Posterior vena cava (tissue), 2 donors: ENCODE data around the gene UBFD1. TPM values are rescaled to one million over a fixed set of nuclear protein-coding genes. Genes with fewer than 3 reads are reported as not detected.
A peak's percentile ranks its signal among the peaks of the same experiment; 100 is the strongest.
"Not testable (repeated sequence)": the region's sequence is repeated elsewhere in the genome, so short reads cannot be mapped to it uniquely, and the experiment has no call there.

Experiments
- DNase-seq: peaks from one replicate; pipeline ENCODE4 v3.0.0-alpha.2; 2020; ENCODE audit warnings: low spot score
- intact Hi-C, 2 donors: fragments of 100-400 bp; cut with DNase I; formaldehyde crosslinking; loops; one replicate each; pipeline versions ENCODE4 v1.14.1 to v1.14.2; 2022 to 2023
- total RNA-seq, 2 donors: library from RNA; stranded (reverse); fragmentation: NEBNext Ultra II Directional; extraction: Animal tissue kit (Norgen Biotek cat#: 25700); gene quantifications; one replicate each; pipeline ENCODE4 v1.2.1, GENCODE V29; 2021
- donor health status: DM: yes; HTN: yes; CAD: no.
- donor health status: DM: yes; HTN: yes; CAD: no.

UBFD1 gene
- total RNA-seq, 2 donors from 2014 or later = 37.3 to 37.4 TPM

DNA sequence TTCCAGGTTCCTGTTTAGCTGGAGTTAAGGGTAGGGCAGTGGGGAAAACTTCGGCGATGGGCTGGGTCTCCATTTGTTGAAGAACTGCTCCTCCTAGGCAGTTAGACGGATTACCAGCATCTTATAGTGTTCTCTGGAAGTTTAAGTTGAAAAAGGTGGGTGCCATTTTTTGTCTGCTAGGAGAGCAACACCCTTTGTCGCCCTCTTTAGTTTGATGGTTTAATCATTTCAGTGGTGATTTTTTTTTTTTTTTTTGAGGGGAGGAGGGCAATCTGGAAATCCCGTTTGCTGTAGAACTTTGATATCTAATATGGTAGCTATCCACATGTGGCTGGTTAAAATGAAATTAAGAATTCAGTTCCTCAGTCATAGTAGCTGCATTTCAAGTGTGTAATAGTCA, 4.1 kb downstream of the UBFD1 start:
- intact Hi-C loops = no loop called here
- DNase-seq = no peak

DNA sequence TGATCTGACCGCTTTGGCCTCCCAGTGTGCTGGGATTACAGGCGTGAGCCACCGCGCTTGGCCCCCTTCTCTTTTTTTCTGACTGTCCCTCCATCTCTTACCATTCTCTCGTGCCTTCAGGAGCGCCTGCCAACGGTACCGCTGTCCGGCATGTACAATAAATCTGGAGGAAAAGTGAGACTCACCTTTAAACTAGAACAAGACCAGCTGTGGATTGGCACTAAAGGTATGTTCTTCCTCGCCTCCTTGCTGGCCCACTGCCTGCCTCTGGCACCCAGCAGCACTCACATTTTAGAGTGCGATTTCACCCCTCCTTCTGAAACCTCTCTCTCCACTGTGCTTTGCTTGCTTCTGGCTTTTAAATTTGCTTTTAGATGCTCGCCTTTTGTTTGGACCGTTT, 5.0 kb downstream of the UBFD1 start:
- intact Hi-C loops = no loop called here
- DNase-seq = no peak

DNA sequence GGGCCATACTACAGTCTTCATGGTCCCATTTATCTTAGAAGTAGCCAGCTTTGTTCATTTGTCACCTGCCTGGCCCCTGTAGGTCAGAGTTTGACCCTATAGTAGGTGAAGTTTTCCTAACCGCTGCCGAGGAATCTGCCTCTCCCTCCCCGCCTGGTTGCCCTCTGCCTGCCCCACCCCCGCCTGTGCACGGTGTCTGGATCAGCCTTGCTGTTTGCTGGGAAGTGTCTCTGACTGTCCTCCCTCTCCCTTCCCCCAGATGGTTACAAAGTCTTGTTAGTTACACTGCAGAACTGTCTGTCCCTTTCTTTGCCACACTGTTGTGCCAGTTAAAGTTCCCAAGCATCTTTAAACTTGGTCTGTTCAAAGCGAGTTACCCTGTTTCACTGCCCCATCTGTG, 5.7 kb downstream of the UBFD1 start:
- DNase-seq = no peak
- intact Hi-C loops = no loop called here

DNA sequence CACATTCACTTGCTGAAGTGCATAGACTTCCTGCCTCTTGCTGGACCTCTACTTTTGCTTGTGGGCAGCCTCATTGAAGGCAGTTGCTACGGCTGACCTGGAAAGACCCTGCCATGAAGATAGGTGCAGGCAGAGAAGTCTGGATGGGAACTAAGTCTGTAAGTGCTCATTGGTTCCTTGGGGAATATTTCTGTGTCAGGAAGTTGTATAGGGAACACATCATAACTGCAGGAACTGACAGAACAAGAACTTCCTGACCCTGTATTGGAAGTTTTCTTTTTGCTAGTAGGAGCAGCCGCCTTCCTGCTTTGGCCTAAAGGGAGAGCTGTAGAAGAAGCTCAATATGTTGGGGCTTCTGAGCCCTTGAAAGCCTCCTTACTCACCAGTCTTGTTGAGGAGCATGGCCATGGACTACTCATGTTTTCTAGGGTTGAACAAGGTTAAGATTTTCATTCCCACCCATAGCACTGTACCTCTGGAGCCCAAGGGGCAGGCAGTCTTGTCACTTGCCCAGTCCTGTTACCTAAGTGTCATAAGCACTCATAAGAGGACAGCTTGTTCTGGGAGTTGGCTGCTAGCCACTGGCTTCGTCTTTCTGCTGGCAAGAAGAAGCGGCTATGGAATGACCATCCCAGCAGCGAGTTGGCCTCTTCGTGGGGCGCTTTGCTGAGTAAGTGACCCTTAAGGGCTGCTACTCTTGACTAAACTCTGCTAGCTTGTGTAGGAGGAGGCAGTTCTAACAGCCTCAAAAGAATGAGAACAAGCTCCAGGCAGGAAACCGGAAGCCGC, 7.2 kb downstream of the UBFD1 start:
- peak; percentile 84 for DNase-seq
- intact Hi-C loops = no loop called here

DNA sequence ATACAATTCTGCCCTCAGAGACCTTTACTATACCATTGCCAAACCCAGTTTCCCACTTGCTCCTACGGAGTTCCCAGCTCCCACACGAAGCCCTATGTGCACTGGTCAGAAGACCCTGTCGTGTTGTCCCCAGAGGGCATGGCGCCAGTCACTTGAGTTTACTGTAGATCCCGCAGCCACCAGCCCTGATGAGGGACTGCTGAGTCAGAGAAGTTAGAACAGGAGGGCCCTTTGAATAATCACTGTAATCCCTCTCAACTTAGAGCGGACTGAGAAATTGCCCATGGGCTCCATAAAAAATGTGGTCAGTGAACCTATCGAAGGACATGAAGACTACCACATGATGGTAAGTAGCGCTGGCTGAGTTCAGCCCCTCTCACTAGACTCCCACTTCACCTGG, 9.2 kb downstream of the UBFD1 start:
- intact Hi-C loops = no loop called here
- DNase-seq = no peak

DNA sequence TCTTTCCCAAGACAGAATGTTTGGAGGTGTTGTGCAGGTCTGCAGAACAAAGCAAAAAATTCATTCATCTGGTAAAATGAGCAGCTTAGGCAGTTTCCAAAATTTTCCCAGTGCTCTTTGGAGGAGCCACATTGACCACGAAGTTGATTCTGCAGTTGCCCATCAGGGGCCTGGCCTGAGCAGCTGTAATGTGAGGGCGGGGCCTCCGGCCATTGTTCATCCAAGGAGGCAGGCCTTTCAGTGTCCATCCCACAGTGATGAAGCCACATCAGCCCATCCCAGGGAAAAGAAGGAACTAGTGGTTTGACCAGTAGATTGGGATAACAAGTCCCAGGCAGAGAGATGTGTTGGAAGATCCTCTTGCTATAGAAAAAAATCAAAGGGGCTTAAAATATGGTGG, 10.1 kb downstream of the UBFD1 start:
- DNase-seq = no peak
- intact Hi-C loops = no loop called here

DNA sequence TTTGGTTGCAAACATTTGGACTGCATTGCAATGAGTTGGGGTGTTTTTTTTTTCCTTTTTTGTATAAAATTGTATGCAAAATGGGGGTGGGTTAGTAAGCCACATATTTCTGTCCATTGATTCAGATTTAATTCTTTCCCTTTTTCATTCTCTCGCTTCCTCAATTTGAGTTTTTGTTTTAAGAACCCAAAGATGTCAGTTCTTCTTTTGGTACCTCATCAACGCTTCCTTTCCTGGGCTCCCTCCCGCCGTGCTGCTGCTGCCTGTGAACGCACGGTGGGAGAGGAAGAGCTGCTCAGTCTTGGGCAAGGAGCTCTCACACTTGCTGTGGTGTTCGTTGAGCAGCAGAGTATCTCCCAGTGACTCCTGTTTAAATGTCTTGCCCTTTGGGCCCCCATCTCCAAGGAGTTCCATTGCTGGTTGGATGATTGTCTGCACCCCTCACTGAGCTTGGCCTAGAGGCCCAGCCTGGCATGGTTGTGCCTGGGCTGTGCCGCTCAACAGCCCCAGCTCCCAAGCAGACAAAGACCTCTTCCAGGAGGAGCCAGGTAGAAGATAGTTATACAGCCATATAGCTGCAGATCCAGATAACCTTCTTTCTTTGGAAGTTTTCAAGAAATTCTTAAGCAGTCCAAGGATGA, 13.6 kb downstream of the UBFD1 start:
- no peak for DNase-seq
- intact Hi-C loops = no loop called here

DNA sequence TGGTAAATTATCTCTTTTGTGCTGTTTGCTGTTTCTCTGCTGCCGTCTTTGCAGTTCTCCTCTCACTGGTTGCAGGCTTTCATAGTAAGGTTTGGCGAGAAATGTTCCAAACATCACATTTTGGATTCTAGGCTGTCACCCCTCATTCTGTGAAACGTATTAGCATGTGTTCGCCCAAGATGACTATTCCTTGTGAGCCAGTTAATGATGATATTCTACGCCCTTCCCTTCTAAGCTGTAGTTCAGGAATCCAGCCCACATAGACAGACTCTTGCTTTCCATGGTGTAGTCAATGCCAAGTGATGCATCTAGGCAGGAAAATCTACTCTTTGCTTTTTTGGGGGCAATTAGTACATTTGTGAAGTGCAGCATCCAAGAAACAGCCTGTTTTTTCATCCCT, 14.4 kb downstream of the UBFD1 start:
- DNase-seq = no peak
- intact Hi-C loops = no loop called here

DNA sequence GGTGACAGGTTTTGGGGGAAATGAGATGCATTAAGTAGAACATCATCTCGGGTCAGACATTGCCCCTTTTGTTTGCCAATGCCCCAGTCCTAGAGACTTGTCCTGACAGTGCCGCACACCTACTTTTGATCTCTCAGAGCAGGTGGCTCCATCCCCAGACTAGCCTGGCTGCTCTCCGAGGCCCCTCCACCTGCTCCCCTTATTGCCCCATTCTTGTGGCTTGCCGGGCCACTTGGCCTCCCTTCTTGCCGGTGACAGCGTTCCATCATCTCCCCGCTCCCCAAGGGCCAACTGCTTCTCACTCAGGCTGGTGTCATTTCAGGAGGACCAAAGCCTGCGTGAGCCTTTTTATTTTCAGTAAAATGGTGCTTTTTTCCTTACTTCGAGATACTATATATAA, 14.9 kb downstream of the UBFD1 start:
- no peak for DNase-seq
- intact Hi-C loops = no loop called here

DNA sequence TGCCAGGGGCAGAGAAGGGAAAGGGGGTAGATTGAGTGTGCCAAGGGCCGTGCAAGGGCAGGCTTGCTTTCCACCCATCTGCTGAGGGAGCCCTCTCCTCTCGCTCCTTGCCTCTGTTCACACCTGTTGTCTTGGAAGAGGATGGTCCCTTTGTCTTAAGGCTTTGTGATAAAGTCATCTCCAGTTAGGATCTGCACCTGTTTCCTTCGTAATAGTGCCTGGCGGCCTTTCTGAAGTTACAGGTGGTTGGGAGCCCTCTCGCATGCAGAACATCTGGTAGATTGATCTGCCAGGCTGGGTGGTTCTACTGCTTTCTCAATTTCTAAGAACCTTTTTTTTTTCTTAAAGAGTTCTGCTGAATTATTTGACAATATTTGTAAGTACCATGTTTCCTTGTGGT, 16.3 kb downstream of the UBFD1 start:
- peak; percentile 22 for DNase-seq
- intact Hi-C loops = no loop called here

DNA sequence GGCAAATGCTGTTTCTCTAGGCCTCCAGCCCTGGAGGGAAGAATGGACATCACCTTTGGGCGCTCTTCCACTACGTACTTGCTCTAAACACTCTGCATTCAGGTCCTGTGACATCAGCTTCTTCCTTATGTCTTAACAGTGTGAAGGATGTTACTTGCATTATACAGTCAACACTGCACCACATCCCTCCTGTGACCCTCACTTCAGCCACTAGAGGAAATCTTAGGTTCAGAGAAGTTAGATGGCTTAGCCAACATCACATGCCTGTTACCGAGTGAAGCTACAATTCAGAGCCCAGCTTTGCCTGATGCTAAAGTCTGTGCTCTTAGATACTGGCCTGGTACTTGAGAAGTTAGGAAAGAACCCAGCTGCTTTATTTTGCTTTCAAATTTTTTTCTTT, 18.3 kb downstream of the UBFD1 start:
- intact Hi-C loops = no loop called here
- no peak for DNase-seq

DNA sequence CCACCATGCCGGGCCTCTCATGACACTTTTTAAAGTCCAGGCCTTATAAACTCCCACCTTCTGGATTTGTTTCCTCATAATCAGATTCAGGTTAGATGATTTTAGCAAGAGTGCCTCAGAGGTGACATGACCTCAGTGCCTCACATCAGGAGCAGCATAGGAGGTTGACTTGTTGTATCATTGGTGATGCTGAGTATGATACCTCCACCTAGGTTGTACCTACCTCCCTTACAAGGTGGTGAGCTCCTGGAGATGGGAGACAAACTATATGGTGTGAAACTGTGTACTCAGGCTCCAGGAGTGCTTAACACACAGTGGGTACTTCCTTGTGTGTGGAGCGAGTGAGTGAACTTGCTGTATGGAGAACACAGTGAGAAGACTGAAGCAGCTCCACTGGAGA, 20.0 kb downstream of the UBFD1 start:
- intact Hi-C loops = no loop called here
- DNase-seq = no peak

DNA sequence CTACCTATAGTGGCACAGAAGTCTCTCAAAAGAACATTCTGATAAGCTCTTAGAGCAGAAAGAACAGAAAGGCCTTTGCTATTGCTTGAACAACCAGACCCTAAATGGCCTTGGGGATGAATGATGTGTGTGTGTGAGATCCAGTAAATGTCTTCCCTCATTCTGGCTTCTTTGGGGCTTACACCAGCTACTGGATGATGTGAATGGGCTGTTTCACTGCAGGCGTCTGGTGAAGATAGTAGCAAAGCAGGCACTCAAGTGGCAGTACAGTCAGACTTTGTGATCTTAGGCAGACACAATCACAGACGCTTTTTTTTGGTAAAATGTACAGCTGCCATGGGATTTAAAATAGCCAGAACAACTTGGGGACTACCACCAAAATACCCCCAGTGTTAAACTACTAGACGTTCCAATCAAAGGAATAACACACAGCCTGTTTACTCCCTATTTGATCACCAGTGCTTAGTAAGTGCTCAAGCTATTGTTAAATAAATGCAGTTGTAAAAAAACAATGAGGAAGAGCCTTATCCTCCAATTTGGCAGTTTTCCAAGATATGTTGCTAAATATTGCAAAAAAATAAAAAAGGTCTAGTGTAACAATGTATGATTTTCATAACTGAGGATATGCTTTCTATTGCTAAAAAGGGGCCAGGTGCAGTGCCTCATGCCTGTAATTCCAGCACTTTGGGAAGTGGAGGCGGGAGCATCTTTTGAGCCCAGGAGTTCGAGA, 20.7 kb downstream of the UBFD1 start:
- DNase-seq = no peak
- intact Hi-C loops = no loop called here

DNA sequence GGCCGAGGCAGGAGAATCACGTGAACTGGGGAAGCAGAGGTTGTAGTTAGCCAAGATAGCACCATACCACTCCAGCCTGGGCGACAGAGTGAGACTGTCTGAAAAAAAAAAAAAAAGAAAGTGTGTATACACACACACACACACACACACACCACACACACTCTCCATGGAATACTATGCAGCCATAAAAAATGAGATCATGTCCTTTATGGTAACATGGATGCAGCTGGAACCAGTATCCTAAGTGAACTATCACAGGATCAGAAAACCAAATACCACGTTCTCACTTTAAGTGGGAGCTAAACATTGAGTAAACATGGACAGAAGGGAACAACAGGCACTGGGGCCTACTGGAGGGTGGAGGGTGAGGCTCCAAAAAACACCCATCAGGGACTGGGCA, 21.8 kb downstream of the UBFD1 start:
- no peak for DNase-seq
- intact Hi-C loops = no loop called here

DNA sequence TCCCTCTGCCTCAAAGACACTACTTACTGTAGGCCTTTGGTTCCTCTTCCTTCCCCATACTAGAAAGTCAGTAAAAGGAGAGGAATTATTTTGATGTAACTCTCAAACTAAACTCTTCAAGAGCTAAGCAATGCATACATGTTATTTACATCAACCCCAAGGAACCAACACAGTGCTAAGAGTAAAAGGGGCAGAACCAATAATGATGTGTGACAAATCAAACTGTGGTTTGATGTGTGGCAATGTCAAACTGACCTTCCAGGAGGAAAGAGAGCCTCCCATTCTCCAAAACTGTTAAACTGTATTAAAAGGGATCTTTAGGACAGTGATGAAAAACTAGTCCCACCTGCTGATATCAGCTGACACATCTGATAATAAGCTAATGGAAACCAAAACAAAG, 22.9 kb downstream of the UBFD1 start:
- DNase-seq = no peak
- intact Hi-C loops = no loop called here

DNA sequence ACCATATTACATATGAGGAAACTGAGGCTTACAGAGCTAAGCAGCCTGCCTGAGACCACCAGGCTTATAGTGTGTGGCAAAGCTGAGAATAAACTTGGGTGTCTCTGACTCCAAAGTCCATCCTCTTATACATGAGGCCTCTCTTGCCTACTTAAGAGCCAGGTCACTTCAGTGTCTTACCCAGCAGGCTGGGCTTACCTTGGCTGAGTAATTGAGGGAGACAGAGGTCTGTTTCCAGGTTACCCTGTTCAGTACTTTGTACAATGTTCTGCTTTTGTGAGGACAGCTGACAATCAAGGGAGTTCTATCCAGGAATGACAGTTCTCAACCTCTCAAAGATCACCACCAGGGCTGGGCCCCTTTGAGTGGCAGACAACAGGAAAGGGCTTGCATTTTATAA, 24.2 kb downstream of the UBFD1 start:
- DNase-seq = no peak
- intact Hi-C loops = no loop called here

DNA sequence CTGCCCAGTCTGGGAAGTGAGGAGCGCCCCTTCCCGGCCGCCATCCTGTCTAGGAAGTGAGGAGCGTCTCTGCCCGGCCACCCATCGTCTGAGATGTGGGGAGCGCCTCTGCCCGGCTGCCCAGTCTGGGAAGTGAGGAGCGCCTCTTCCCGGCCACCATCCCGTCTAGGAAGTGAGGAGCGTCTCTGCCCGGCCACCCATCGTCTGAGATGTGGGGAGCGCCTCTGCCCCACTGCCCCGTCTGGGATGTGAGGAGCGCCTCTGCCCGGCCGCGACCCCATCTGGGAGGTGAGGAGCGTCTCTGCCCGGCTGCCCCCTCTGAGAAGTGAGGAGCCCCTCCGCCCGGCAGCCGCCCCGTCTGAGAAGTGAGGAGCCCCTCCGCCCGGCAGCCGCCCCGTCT, 25.7 kb downstream of the UBFD1 start:
- intact Hi-C loops, DNase-seq: not testable (repeated sequence)

DNA sequence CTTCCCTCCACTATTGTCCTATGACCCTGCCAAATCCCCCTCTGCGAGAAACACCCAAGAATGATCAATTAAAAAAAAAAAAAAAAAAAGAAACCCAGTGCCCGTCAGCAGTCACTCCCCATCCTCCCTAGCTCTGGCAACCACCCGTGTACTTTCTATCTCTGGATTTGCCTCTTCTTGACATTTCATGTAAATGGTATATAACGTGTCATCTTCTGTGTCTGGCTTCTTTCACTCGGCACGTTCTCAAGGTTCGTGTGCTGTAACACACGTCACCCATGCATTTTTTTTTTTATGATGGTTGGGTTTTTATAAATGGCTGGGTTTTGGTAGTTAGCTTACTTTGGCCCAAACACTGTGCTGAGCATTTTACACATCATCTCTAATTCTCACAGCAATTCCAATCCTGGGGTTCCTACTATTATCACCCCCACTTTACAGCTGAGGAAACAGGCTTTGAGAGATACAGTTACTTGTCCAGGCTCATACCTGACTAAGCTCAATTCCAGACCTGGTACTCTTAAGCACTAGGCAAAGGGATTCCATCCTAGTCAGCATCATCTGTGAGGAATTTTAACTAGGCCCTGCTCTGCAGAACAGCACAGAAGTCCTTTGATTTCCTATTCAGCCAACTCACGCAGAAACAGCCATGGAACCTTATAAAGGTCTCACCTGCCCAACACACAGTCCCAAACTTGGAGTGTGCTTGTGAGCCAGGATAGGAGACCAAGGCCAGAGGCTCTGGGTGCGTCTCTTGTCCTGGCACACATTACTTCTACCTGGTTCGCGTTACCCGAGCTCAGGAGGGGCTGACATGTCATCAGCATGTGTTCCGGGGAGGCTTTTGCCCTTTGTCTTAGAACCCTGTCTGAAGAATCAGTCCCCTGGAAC, 26.9 kb downstream of the UBFD1 start:
- no peak for DNase-seq
- intact Hi-C loops = no loop called here

DNA sequence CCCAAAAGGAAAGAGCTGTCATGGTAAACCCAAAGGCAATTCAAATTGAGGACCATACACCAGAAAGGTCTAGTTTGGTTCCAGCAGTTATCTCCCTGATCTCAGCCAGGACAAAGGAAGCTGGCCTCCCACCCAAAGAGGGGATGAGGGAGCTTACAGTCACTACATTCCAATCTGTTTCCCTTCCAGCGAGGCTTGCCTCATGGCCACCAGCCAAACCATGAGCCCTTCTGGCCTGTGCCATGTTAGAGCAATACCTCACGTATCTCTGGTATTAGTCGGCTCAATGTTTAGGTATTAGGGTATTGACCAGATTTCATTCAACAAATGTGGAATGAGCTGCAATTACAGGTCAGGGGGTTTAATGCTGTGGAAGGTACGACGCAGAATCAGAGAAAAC, 30.2 kb downstream of the UBFD1 start:
- intact Hi-C loops = no loop called here
- DNase-seq = peak; percentile 34

DNA sequence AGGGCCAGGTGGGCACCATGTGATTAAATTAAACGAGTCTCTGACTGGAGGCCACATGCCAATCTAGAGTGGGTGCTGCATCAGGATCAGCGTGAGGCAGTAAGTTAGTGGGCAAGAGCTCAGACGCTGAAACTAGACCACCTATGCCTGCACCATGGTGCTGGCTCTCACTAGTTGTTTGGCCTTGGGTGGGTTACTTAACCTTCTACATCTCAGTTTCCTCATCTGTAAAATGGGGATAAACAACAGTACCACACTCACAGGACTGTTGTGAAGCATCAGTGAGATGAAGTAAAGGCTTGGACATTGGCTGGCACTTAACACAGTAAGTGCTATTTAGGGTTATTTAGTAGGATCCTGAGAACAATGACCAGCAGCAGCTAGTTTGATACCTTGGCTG, 32.7 kb downstream of the UBFD1 start:
- intact Hi-C loops = no loop called here

More for the DNA sequence above, 32.7 kb downstream of the UBFD1 start:
- DNase-seq = peak; percentile 23
